ELF-1 (cell line): ENCODE measurements around the gene MOB3B.
A peak's percentile ranks its signal among the peaks of the same experiment; 100 is the strongest.
"Not testable (repeated sequence)": the region's sequence is repeated elsewhere in the genome, so short reads cannot be mapped to it uniquely, and the experiment has no call there.

Experiments
- DNase-seq: peaks from one replicate; pipeline ENCODE4 v3.0.0-alpha.2; 2016; ENCODE audit warnings: low read depth, low spot score

MOB3B gene

GRCh38 chr9:27476870-27477515 is 52.6 kb downstream of the MOB3B start:
- DNase-seq: no peak

- DNase-seq: peak; percentile 20
These were observed 54.5 kb downstream of the MOB3B start for GRCh38 chr9:27475057-27475595.

GRCh38 chr9:27474305-27474704 is 55.3 kb downstream of the MOB3B start:
- no peak for DNase-seq

- DNase-seq: no peak
These were observed 56.5 kb downstream of the MOB3B start for GRCh38 chr9:27473111-27473529.

GRCh38 chr9:27472195-27472594 is 57.4 kb downstream of the MOB3B start:
- DNase-seq: peak; percentile 14

- no peak for DNase-seq
These were observed 57.8 kb downstream of the MOB3B start for GRCh38 chr9:27471789-27472188.

- DNase-seq: no peak
These were observed 58.2 kb downstream of the MOB3B start for GRCh38 chr9:27471366-27471765.

GRCh38 chr9:27470291-27470856 is 59.2 kb downstream of the MOB3B start:
- DNase-seq: peak; percentile 43

GRCh38 chr9:27469550-27469949 is 60.1 kb downstream of the MOB3B start:
- no peak for DNase-seq

- no peak for DNase-seq
These were observed 61.0 kb downstream of the MOB3B start for GRCh38 chr9:27468462-27469110.

- DNase-seq: no peak
These were observed 61.6 kb downstream of the MOB3B start for GRCh38 chr9:27468000-27468399.

- peak; percentile 50 for DNase-seq
These were observed 62.1 kb downstream of the MOB3B start for GRCh38 chr9:27467486-27467885.

GRCh38 chr9:27466516-27466915 is 63.1 kb downstream of the MOB3B start:
- not testable (repeated sequence) for DNase-seq

GRCh38 chr9:27464950-27465349 is 64.7 kb downstream of the MOB3B start:
- DNase-seq: not testable (repeated sequence)

- DNase-seq: no peak
These were observed 66.8 kb downstream of the MOB3B start for GRCh38 chr9:27462846-27463245.

- DNase-seq: no peak
These were observed 67.2 kb downstream of the MOB3B start for GRCh38 chr9:27462434-27462833.

- no peak for DNase-seq
These were observed 69.2 kb downstream of the MOB3B start for GRCh38 chr9:27460226-27461023.

GRCh38 chr9:27457445-27457844 is 72.2 kb downstream of the MOB3B start:
- peak; percentile 66 for DNase-seq

- no peak for DNase-seq
These were observed 75.6 kb downstream of the MOB3B start for GRCh38 chr9:27453860-27454553.

GRCh38 chr9:27451207-27451797 is 78.3 kb downstream of the MOB3B start:
- no peak for DNase-seq

- DNase-seq: no peak
These were observed 78.9 kb downstream of the MOB3B start for GRCh38 chr9:27450752-27451151.
